SIG-M5 (cell line): ENCODE results near the gene PDCD6IP.
"Not testable (repeated sequence)": the region's sequence is repeated elsewhere in the genome, so short reads cannot be mapped to it uniquely, and the experiment has no call there.

Experiments used
- DNase-seq: peaks from one replicate; lab custom pipeline; 2025; lab: John Stamatoyannopoulos, UW

The PDCD6IP gene

GRCh38 chr3:33855884-33856546, 57.6 kb downstream of the PDCD6IP start:
- no peak for DNase-seq

- not testable (repeated sequence) for DNase-seq
Observed at GRCh38 chr3:33857701-33858100, 59.3 kb downstream of the PDCD6IP start.

DNA sequence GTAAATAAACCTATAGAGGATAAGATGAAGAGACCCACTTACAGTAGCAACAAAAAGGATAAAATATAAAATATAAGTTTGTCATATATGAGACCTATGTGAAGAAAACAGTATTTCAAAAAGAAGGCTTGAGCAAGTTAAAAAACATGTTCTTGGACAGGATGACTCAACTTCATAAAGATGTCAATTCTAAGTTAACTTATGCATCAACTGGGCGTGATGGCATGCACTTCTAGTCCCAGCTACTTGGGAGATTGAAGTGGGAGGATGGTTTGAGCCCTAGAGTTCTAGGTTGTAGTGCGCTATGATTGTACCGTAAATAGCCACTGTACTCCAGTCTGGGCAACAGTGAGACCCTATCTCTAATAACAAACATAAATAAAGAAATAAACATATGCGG, 59.7 kb downstream of the PDCD6IP start:
- DNase-seq, result no peak

DNA sequence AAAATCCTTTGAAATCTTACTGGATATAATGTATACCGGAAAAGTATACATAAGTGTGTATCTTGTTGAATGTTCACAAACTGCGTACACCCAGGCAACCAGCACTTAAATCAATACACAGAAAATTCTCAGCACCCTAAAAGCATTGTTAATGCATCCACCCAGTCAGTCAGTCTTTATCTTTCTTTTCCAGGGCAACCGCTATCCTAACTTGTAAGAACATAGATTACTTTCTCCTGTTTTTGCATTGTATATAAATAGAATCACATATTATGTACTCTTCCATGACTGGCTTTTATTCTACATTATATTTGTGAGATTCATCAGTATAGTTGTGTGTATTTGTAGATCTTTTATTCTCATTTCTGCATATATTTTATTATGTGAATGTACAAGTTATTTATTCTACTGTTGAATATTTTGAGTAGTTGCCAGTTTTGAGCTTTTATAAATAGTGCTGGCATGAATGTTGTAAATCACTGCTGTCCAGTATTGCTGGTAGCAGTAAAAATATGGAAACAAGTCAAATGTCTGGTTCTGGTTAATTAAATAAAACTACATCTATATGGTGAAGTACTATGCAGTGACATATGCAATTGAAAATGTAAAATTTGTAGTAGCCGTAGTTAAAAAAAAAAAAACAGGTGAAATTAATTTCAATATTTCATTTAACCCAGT, 62.1 kb downstream of the PDCD6IP start:
- no peak for DNase-seq

GRCh38 chr3:33865133-33865532, 66.7 kb downstream of the PDCD6IP start:
- no peak for DNase-seq

- DNase-seq, result no peak
Observed at GRCh38 chr3:33868309-33868708, 69.9 kb downstream of the PDCD6IP start.

- DNase-seq, result no peak
Observed at GRCh38 chr3:33869977-33870376, 71.5 kb downstream of the PDCD6IP start.

DNA sequence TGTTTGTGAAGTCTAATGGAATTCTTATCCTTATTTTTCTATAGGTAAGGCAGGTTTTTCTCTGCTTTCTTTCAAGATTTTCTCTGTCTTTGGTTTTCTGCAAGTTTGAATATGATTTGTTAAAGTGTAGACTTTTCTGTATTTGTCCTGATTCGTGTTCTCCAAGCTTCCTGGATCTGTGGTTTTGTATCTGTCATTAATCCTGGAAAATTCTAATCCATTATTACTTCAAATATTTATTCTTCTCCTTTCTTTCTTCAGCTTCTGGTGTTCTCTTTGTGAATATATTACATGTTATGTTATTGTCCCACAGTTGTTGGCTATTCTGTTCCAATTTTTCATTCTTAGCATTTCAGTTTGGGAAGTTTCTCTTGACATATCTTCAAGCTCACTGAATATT, 76.4 kb downstream of the PDCD6IP start:
- no peak for DNase-seq

GRCh38 chr3:33875680-33876079, 77.2 kb downstream of the PDCD6IP start:
- DNase-seq, result no peak

GRCh38 chr3:33877187-33877586, 78.8 kb downstream of the PDCD6IP start:
- DNase-seq, result no peak

DNA sequence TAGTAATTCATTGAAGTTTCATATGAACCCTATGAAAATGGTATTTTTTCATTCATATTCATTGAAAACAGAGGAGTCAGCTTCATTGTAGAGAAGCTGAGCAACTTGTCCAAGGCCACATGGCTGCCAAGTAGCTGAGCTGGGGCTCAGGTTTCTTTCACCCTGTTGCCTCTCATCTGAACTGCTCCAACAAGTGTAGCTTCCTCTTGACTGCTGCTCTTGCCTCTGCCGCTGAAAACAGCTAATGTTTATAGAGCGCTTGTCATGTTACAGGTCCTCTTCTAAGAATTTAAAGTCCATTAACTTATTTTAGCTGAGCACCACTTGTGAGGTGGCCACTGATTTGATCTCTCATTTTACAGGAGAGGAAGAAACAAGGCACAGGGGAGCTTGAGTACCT, 81.1 kb downstream of the PDCD6IP start:
- no peak for DNase-seq

DNA sequence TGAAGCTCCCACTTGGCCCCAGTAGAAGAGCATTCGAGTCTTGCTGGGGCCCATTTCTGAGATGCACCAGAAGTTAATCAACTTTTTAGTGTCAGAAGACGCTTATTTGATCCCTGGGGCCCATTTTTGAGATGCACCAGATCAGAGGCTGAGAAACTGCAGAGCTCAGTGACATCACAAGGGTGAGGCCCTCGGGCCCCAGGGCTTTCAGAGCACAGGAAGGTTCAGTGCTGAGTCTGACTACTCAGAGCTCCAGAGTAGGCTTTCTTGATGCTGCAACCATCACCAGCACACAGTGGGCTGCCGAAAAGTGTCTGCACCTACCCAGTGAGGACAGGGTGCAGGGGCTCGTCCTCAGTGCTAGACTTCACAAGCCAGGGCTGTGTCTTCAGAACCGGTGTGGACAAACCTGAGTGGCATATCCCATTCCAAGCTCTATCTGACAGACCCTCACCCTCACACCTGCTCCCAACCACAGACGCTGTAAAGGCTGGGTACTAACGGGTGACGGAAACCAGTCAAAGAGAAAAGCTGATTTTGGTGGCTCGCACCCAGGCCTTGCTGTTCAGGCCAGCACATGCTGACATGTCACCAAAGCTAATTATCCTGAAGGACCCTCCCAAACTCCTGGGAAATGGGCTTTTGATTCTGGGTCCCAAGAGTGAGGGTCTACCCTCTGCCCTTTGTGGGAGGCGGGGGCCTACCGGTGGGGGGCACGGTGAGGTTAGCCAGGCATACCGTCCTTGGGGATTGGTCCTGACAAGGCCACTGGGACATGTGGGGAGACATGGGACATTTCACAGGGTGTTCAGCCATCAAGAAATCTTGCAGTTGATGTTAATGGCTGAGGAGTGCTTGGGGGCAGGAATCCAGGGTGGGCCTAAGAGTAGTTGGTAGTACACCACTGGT, 83.0 kb downstream of the PDCD6IP start:
- no peak for DNase-seq

- DNase-seq, result no peak
Observed at GRCh38 chr3:33882296-33882695, 83.9 kb downstream of the PDCD6IP start.

DNA sequence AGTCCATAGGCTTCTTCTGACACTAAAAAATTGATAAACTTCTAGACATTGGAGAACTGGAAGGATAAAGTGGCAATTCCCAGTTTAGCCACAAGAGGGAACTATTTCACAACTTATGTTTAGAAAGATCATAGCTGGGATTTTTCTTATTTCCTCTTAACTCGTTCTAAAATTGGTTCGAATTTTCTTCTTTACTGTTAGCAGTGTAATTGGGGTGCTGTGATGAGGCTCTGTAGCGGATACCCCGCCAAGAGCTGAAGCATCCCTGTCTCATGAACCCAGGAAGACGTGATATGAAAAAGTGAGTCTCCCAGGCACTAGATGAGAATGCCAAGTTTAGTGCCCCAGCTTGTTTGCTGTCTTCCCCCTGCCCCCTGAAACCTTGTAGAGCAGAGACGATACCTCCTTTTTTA, 85.1 kb downstream of the PDCD6IP start:
- DNase-seq, result no peak

- DNase-seq, result no peak
Observed at GRCh38 chr3:33883951-33884561, 85.6 kb downstream of the PDCD6IP start.

DNA sequence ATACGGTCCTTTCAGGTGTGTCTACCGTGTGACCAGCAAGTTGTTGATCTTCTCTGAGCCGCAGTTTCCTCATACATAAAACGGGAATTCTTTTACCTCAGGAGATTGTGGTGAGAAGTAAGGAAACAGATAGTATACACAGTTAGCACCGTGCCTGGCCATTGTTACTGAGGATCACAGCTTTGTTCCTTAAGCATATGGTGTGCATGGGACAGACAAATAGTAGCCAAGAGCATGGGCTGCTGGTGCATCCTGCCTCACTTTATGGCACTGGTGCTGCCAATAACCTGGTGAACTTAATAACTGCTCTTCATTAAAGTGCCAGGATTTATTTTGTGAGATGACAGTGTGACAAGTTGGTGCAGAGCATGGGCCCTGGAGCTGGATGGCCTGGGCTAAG, 86.3 kb downstream of the PDCD6IP start:
- no peak for DNase-seq

- DNase-seq, result no peak
Observed at GRCh38 chr3:33885496-33885895, 87.1 kb downstream of the PDCD6IP start.

GRCh38 chr3:33886015-33886414, 87.6 kb downstream of the PDCD6IP start:
- no peak for DNase-seq

DNA sequence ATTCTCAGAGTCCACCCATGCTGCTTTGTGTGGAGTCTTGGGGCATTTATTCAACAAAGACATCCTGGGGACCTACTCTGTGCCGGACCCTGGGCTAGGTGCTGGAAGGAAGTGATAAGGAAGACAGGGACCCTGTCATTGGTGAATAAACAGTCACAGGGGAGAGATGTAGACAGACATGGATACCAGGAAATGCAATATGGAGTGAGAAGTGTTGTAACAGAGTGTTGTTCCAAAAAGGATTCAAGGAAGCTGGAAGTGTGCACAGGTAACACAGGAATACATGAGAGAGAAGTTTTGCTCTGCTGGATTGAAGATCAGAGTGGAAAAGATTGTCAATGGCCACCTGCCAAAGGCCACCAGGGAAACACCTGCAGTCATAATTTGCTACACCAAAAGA, 89.0 kb downstream of the PDCD6IP start:
- no peak for DNase-seq

- no peak for DNase-seq
Observed at GRCh38 chr3:33889394-33890039, 91.1 kb downstream of the PDCD6IP start.

DNA sequence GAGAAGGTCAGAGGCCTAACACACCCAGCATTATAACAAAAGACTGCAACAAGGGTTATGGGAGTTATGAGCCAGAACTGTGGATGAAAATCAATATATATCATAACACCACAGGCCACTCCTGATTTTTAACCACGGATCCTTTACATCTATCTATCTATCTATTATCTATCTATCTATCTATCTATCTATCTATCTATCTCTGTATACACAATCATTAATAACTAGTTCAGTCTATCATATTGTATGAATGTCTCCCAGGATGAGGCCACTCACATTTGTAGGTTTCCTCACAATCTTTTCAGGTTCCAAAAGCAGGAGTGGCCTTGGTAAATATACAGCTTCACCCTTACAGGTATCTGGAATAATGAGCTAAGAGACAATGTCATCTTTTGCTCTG, 94.2 kb downstream of the PDCD6IP start:
- no peak for DNase-seq

GRCh38 chr3:33895658-33896057, 97.2 kb downstream of the PDCD6IP start:
- no peak for DNase-seq
